T-helper 1 cell treated with Interleukin-12 subunit alpha and Interleukin-12 subunit beta and Interleukin-4 antibody, amounts not matched to agents 30 μg/mL and 1 μg/mL, for 36 hours (primary cell): ENCODE data around the gene NEXN.

ENCODE experiments used
- H3K27ac Mint-ChIP-seq: one replicate; pipeline ENCODE4 v1.8.0; 2021; ENCODE audit warnings: mild to moderate bottlenecking, mixed read lengths
- H3K27me3 Mint-ChIP-seq: one replicate; pipeline ENCODE4 v1.8.0; 2021; ENCODE audit warnings: low read depth, mixed read lengths
- H3K36me3 Mint-ChIP-seq: one replicate; pipeline ENCODE4 v1.8.0; 2021; ENCODE audit warnings: low read depth, mixed read lengths
- H3K4me1 Mint-ChIP-seq: one replicate; pipeline ENCODE4 v1.8.0; 2021; ENCODE audit warnings: low read depth, mixed read lengths
- H3K4me3 Mint-ChIP-seq: one replicate; pipeline ENCODE4 v1.8.0; 2021; ENCODE audit warnings: mild to moderate bottlenecking, moderate library complexity, mixed read lengths
- H3K9me3 Mint-ChIP-seq: one replicate; pipeline ENCODE4 v1.8.0; 2021; ENCODE audit warnings: mixed read lengths

The NEXN gene

DNA sequence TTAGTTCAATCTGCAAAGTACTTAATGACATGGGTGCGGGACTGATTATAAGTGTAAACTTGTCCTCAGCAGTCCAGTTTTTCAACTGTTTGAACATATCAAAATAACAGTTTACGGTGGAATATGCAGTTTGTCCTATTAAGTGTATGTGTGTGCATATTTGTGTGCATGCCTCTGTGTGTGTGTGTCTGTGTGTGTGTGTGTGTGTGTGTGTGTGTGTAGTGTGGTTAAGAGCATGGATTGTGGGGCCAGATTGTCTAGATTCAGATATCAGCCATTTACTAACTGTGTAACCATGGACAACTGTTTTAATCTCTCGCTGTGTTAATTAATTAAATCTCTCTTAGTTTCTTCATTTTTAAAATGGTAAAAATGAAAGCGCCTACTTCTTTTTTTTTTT is 39.0 kb downstream of the NEXN start:
- Mint-ChIP-seq H3K4me1 (peaks cover 8% of the 10 kb centered on the region), H3K9me3 (no peaks in the 10 kb centered on the region), H3K27ac (peak overlapping the region; percentile 19), H3K27me3 (peaks cover 5% of the 10 kb centered on the region), H3K4me3 (peak overlapping the region; percentile 32), H3K36me3 (no peaks in the 10 kb centered on the region)

DNA sequence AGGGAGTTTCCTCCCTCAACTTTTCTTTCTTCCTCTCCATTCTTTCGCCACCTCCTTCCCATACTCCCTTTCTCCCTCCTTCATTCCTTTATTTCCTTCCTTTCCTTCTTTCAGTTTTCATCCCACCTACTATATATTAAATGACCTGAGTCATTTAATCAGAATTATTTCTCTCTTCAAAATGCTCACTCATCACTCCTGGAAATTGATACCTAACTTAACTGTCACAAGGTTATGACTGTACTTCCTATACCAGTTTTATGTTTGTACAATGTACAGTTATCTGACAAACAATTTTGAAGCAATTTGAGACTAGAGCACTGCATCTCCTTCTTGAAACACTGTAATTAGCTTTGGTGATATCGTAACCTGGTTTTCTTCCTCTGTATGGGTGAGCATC is 41.4 kb downstream of the NEXN start:
- Mint-ChIP-seq H3K36me3 (no peaks in the 10 kb centered on the region), H3K9me3 (no peaks in the 10 kb centered on the region), H3K27ac (no peak overlapping the region), H3K27me3 (peaks cover 5% of the 10 kb centered on the region), H3K4me1 (peaks cover 8% of the 10 kb centered on the region), H3K4me3 (no peak overlapping the region)

DNA sequence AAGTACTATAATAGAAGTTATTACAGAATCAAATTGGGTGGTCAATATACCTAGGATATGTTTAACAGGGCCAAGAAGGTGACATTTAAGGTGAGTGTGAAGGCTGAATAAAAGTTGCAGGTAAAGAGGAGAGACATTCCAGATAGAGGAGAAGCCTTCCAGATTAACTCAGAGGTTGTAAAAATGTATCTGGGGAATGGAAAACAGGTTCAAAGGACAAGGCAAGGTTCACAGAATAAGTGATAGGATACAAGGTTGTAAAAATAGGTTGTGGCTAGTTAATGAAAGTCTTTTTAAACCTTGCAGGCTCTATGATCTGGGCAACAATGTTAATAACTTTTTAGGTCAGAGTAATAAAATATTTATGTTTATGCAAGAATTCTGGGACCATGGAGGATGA is 50.2 kb downstream of the NEXN start:
- Mint-ChIP-seq H3K27ac (no peak overlapping the region), H3K4me1 (peaks cover 2% of the 10 kb centered on the region), H3K27me3 (no peaks in the 10 kb centered on the region), H3K4me3 (no peak overlapping the region), H3K36me3 (peaks cover 19% of the 10 kb centered on the region), H3K9me3 (no peaks in the 10 kb centered on the region)

DNA sequence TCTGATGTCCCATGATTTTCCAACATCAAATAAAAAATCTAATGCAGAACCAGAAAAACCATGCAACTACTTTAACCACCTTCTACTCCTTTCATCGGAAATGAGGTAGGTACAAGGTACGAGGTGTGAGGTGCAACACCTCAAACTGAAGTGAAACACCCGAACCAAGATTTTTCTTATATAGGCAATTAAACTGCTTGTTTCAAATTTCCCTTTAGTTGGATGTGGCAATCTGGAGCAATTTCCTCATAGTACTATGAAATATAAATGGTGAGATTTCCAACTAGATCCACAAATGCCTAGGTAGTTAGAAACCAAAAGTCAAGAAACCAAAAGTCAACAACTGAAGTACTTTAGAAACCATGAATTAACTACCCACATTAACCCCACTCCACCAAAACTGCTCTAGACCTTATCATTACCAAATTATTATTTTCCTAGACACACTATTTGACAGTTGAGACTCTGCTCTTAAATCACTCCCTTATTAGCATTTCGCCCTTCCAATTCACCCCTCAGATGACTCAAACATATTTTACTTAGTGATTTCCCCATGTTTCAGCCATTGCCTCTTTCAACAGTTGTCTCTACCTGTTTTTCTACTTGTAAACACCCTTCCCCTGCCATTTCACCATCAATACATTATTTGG is 52.6 kb downstream of the NEXN start:
- peaks cover 23% of the 10 kb centered on the region for H3K36me3 Mint-ChIP-seq
- H3K27me3 Mint-ChIP-seq, result no peaks in the 10 kb centered on the region
- no peak overlapping the region for H3K4me3 Mint-ChIP-seq
- H3K27ac Mint-ChIP-seq, result no peak overlapping the region
- peaks cover 4% of the 10 kb centered on the region for H3K4me1 Mint-ChIP-seq
- H3K9me3 Mint-ChIP-seq, result no peaks in the 10 kb centered on the region

GRCh38 chr1:77942400-77943140 is 54.1 kb downstream of the NEXN start:
- H3K27ac Mint-ChIP-seq, result no peak overlapping the region
- no peak overlapping the region for H3K4me3 Mint-ChIP-seq
- peaks cover 4% of the 10 kb centered on the region for H3K4me1 Mint-ChIP-seq
- no peaks in the 10 kb centered on the region for H3K27me3 Mint-ChIP-seq
- H3K9me3 Mint-ChIP-seq, result no peaks in the 10 kb centered on the region
- H3K36me3 Mint-ChIP-seq, result peaks cover 27% of the 10 kb centered on the region

DNA sequence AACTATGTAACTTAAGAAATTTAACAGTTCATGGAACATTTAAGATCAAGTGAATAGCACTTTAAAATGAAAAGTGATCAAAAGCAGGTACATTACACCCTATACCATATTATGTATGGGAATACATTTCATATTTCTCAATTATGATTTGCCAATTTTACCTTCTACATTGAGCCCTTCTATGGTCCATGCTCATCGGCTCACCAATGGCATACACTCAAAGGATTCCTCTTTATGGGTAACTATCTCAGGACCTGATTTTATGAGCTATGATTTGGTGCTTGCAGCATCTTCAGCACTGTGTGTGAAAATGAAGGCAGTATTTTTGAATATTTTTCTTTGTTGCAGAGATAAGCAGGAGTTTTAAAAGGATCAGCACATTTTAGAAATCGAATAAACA is 56.9 kb downstream of the NEXN start:
- Mint-ChIP-seq H3K27me3 (no peaks in the 10 kb centered on the region), H3K4me3 (no peak overlapping the region), H3K36me3 (peaks cover 44% of the 10 kb centered on the region), H3K4me1 (peaks cover 12% of the 10 kb centered on the region), H3K27ac (no peak overlapping the region), H3K9me3 (no peaks in the 10 kb centered on the region)

DNA sequence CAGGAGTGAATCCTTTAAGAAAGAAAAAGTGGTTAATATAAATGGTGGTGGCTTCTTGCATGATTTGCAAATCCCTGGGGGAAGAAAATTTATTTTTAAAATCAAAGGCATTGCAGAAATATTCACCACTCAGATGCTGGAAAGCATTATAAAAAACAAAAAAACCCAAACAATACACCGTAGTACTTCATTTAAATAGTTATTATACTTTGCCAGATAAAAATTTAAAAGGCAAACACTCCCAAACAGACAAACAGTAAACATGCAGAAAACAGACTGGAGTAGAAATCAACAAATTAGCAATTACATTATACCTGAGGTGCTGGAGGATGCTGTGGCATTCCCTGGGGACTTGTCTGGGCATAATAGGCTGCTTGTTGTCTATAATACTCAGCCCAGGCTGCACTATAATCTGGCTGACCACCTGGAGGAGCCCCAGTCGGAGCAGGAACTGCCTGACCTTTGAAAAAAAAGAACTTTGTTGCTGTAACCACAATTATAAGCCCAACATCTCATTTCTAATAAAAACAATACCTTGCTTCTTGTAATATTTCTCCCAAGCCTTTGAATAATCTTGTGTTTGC is 60.5 kb downstream of the NEXN start:
- H3K4me1 Mint-ChIP-seq, result peaks cover 12% of the 10 kb centered on the region
- no peak overlapping the region for H3K27ac Mint-ChIP-seq
- no peak overlapping the region for H3K4me3 Mint-ChIP-seq
- no peaks in the 10 kb centered on the region for H3K9me3 Mint-ChIP-seq
- no peaks in the 10 kb centered on the region for H3K27me3 Mint-ChIP-seq
- peaks cover 43% of the 10 kb centered on the region for H3K36me3 Mint-ChIP-seq

GRCh38 chr1:77950873-77951272 is 62.4 kb downstream of the NEXN start:
- H3K36me3 Mint-ChIP-seq, result peaks cover 45% of the 10 kb centered on the region
- H3K4me3 Mint-ChIP-seq, result no peak overlapping the region
- peaks cover 10% of the 10 kb centered on the region for H3K4me1 Mint-ChIP-seq
- no peak overlapping the region for H3K27ac Mint-ChIP-seq
- H3K27me3 Mint-ChIP-seq, result no peaks in the 10 kb centered on the region
- H3K9me3 Mint-ChIP-seq, result no peaks in the 10 kb centered on the region

DNA sequence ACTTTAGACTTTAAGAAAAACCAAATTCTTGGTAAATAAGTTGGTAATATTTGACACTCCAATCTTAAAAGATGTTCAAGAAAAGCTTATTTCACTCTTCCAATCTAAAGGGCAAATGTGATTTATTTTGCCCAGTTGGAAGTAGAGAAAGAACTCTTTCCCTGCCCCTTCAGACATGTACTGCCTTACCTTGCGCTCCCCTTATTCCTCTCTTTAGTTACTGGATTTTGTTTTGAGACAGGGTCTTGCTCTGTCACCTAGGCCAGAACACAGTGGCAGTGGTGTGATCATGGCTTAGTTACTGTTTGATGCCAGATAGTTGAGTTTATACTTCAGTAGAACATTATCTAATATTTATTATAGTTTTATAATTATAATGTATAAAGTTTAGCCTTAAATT is 62.9 kb downstream of the NEXN start:
- peaks cover 10% of the 10 kb centered on the region for H3K4me1 Mint-ChIP-seq
- peaks cover 45% of the 10 kb centered on the region for H3K36me3 Mint-ChIP-seq
- H3K4me3 Mint-ChIP-seq, result no peak overlapping the region
- peak overlapping the region; percentile 10 for H3K27ac Mint-ChIP-seq
- no peaks in the 10 kb centered on the region for H3K9me3 Mint-ChIP-seq
- H3K27me3 Mint-ChIP-seq, result no peaks in the 10 kb centered on the region

DNA sequence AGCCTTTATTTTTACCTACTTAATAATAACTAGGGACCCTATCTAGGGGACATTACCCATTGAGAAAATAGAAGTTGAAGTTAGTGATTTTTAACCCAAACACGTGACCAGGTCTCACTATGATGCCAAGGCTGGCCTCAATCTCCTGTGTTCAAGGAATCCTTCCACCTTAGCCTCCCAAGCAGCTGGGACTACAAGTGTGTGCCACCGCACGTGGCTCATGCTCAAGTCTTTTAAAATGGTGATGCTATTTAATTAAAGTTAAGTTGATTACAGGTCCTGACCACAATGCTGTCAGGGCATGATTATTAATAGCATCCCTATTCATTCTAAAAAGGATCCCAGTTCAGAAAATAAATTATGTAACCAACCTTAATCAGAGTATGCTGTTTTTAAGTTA is 65.5 kb downstream of the NEXN start:
- Mint-ChIP-seq H3K4me3 (no peak overlapping the region), H3K9me3 (no peaks in the 10 kb centered on the region), H3K4me1 (peaks cover 7% of the 10 kb centered on the region), H3K27me3 (no peaks in the 10 kb centered on the region), H3K27ac (no peak overlapping the region), H3K36me3 (peaks cover 37% of the 10 kb centered on the region)

GRCh38 chr1:77954521-77954920 is 66.1 kb downstream of the NEXN start:
- H3K36me3 Mint-ChIP-seq, result peaks cover 36% of the 10 kb centered on the region
- H3K27ac Mint-ChIP-seq, result no peak overlapping the region
- H3K4me1 Mint-ChIP-seq, result peaks cover 7% of the 10 kb centered on the region
- H3K4me3 Mint-ChIP-seq, result no peak overlapping the region
- H3K27me3 Mint-ChIP-seq, result no peaks in the 10 kb centered on the region
- H3K9me3 Mint-ChIP-seq, result no peaks in the 10 kb centered on the region

DNA sequence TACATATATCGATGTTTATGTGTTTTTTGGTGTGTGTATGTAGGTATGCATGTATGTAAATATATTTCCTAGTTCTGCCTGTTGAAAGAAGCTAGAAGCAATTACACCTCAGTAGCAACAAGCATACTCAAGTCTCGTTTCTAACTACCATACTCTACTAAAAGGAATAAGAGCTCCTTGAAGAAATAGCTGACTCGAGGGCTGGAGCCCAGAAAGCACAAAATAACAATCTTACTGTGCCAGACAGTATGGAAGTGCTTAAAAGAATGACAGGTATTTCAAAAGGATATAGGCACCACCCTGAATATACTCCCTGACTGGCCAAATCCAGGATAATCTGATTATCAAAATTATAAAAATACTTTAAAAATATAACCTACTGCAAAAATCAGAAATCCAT is 67.3 kb downstream of the NEXN start:
- no peak overlapping the region for H3K4me3 Mint-ChIP-seq
- H3K36me3 Mint-ChIP-seq, result peaks cover 45% of the 10 kb centered on the region
- H3K27me3 Mint-ChIP-seq, result no peaks in the 10 kb centered on the region
- no peak overlapping the region for H3K27ac Mint-ChIP-seq
- no peaks in the 10 kb centered on the region for H3K9me3 Mint-ChIP-seq
- peaks cover 8% of the 10 kb centered on the region for H3K4me1 Mint-ChIP-seq

- Mint-ChIP-seq H3K27me3 (no peaks in the 10 kb centered on the region), H3K27ac (no peak overlapping the region), H3K36me3 (peaks cover 46% of the 10 kb centered on the region), H3K4me1 (peaks cover 11% of the 10 kb centered on the region), H3K4me3 (no peak overlapping the region), H3K9me3 (no peaks in the 10 kb centered on the region)
These were observed 68.0 kb downstream of the NEXN start for GRCh38 chr1:77956464-77956863.

DNA sequence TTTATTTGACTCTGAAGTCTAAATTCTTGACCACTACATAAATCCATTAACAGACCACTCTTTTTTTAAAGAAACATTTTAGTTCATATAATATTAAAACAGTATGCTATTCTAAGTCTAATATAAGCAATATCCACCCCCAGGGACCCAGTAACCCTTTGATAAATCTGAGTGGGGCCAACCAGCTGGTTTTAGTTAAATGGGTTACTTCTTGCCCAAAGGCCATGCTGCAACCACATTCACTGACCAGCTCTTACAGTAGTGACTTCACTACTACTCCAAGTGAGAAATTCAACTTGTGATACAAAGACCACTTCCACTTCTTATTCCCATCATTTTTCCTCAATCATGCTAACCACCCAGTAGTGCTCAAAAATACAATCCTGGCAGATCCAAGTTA is 70.0 kb downstream of the NEXN start:
- Mint-ChIP-seq H3K4me3 (no peak overlapping the region), H3K4me1 (peaks cover 10% of the 10 kb centered on the region)

GRCh38 chr1:77958850-77959249 is 70.4 kb downstream of the NEXN start:
- Mint-ChIP-seq H3K4me3 (no peak overlapping the region), H3K27me3 (no peaks in the 10 kb centered on the region), H3K27ac (no peak overlapping the region), H3K36me3 (peaks cover 55% of the 10 kb centered on the region), H3K4me1 (peaks cover 10% of the 10 kb centered on the region), H3K9me3 (no peaks in the 10 kb centered on the region)

More for the DNA sequence above, 70.0 kb downstream of the NEXN start:
- H3K27me3 Mint-ChIP-seq, result no peaks in the 10 kb centered on the region
- no peak overlapping the region for H3K27ac Mint-ChIP-seq
- H3K36me3 Mint-ChIP-seq, result peaks cover 54% of the 10 kb centered on the region
- H3K9me3 Mint-ChIP-seq, result no peaks in the 10 kb centered on the region
